ENCODE measurements around the gene FAM187B.

FAM187B gene

GRCh38 chr19:35228177-35228930 is at the start of gene FAM187B:
Gene FAM187B (minus strand): TSS chr19:35228739. CDS start chr19:35228680, 59 bp downstream.
- no peak for DNase-seq (ENCODE audit: low spot score)

GRCh38 chr19:35276706-35277281 is 48.3 kb upstream of the FAM187B start:
- DNase-seq (ENCODE audit: low spot score): no peak

- DNase-seq (ENCODE audit: low spot score): no peak
Observed at GRCh38 chr19:35274323-35274722, 45.8 kb upstream of the FAM187B start.

DNA sequence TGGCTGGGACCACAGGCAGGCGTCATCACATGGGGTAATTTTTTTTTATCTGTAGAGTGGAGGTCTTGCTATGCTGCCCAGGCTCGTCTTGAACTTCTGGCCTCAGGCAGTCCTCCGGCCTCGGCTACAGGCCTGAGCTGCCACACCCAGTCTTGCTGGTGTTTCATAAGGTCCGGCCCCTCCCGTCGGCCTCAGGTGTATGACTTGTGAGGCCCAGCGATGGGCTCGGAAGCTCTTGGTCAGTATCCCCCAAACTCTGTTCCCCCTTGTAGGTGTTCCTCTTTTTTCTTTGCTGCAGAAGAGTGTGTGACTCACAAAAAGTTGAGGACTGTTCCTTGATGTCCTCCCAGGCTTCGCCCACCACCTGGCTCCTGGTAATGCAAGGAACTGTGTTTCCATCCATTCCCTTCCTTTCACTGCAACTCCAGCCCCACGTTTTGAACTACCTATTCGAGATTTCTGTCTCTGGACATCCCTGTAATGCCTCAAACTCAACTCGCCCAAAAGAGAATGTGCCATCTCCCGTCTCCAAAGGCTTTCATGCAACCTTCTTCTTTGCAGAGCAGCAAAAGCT is 45.2 kb upstream of the FAM187B start:
- DNase-seq (ENCODE audit: low spot score): no peak

DNA sequence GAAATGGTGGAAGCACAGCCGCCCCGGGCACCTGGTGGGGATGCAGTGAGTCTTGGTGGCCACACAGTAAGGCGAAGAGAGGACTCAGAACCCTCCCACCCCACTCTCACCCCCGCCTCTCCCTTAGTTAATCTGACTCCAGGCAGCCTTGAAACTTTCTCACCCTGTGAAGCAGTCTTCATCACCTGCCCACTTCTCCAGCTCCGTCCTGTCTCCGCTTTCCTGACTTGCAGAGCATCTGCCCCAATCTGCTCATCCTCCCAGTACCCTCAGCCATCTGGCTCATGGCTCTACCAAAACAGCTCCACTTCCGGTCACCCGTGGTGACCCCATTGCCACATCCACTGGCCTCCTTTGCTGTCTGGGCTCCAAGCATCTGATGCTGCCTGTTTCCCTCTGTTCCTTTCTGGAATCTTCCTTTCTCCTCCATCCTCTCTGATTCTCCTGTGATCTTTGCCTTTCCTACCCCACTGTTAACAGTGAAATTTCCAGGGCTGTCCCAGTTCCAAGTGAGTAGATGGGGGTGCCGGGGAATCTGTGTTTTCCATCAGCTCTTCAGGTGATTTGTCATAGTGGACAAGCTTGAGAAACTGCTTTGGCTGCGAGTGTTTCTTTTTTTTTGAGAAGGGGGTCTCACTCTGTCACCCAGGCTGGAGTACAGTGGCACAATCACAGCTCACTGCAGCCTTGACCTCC is 44.6 kb upstream of the FAM187B start:
- no peak for DNase-seq (ENCODE audit: low spot score)

DNA sequence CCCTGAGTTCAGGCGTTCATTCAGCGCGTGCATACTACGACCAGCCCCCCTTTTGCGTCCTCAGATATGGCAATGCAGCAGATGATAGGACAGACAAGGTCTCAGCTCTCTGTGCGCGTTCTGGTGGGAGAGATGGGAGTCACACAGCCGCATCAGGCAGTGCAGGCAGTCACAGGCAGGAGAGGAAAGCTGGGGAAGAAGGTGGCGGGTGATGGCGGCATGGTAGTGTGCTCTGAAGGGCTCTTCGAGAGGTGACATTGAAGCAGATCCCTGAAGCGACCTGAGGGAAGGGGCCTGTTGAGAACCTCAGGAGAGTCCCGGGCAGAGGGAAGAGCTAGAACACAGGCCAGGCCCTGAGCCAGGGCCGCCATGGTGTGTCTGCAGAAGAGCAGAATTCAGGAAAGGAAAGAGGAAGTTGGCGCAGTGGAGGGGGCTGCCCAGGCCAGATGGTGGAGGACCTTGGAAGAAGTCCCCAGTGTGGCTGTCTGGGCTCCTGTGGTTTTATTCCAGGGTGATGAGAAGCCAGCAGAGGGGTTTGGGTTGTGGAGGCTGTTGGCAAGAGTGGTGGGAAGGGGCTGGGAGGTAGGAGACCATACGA is 43.7 kb upstream of the FAM187B start:
- no peak for DNase-seq (ENCODE audit: low spot score)

DNA sequence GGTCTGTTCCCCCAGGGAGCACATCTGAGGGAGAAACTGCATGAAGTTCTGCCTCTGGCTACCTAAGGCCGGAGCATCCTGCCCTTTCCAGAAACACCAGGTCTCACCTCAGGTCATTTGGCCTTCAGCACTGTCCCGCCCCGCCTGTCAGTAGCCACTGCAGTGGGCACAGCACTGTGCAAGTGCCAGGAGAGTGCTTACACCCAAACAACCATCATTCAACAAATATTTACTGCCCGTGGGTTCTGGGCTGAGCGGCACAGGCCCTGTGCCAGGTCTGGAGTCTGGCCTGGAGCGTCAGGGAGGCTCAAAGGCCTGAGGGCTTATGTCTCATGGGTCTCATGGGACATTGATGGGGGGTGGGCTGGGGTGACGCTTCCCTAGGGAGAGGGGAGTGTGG is 43.0 kb upstream of the FAM187B start:
- DNase-seq (ENCODE audit: low spot score): no peak

DNA sequence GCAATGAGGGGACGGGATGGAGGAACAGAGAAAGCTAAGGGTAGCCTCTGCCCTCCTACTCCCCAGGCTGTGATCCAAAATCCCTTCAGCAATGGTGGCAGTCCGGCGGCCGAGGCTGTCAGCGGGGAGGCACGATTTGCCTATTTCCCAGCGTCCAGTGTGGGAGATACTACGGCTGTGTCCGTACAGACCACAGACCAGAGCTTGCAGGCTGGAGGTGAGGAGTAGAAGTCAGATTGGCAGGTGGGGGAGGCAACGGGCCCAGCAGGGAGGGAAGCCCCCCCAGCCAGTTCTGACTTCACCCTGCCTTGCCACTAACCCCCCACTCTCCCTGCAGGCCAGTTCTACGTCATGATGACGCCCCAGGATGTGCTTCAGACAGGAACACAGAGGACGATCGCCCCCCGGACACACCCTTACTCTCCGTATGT is 41.9 kb upstream of the FAM187B start:
- DNase-seq (ENCODE audit: low spot score): no peak

- peak; percentile 85 for DNase-seq (ENCODE audit: low spot score)
Observed at GRCh38 chr19:35269438-35270117, 41.0 kb upstream of the FAM187B start.

DNA sequence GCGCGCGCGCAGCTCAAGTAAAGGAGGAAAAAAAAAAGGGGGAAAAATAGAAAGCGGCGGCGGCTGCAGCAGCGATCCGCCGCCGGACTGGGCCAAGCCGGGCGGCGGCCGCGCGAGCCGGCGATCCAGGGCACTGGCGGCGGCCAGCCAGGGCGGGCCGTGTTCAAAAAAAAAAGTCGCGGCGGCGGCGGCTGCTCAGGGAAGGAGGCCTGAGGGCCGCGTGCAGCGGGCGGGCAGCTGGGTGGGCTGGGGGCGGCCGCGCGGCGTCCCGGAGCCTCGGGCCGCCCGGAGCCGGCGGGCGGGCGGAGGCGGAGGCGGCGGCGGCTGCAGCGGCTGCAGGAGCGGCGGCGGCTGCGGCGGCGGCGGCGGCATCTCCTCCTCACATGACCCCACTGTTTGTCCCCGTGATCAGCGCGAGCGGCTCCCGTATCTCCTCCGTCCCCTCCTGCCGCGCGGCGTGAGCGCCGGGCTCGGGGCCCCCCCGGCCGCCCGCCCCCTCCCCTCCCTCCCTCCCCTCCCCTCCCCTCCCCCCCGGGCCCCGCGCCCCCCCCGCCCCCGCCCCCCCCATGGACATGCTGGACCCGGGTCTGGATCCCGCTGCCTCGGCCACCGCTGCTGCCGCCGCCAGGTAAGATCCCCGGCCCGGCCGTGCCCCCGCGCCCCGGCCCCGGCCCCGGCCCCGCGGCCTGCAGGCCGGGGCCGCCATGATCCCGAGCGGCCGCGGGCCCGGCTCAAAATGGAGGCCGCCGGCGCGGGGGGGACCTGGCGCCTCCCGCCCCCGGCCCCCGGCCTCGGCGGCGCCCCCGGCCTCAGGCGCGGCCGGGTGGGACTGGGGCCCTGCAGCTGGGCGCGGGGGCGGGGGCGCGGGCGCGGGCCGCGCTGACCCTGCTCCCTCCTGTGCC is 40.2 kb upstream of the FAM187B start, which contains the start of gene USF2:
TSS of gene USF2 (plus strand) at position 427 of the 902 bp plus-strand sequence. CDS start at position 567, 140 bp downstream.
- DNase-seq (ENCODE audit: low spot score): peak; percentile 61

- peak; percentile 78 for DNase-seq (ENCODE audit: low spot score)
Observed at GRCh38 chr19:35267818-35268535, 39.4 kb upstream of the FAM187B start.

DNA sequence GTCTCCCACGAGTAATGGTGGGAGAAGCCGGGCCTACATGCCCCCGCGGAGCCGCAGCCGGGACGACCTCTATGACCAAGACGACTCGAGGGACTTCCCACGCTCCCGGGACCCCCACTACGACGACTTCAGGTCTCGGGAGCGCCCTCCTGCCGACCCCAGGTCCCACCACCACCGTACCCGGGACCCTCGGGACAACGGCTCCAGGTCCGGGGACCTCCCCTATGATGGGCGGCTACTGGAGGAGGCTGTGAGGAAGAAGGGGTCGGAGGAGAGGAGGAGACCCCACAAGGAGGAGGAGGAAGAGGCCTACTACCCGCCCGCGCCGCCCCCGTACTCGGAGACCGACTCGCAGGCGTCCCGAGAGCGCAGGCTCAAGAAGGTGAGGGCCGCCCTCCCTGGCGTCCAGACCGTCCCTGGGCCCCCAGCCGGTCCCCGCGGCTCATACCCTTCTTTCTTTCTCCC is 38.8 kb upstream of the FAM187B start:
- DNase-seq (ENCODE audit: low spot score): no peak

- DNase-seq (ENCODE audit: low spot score): no peak
Observed at GRCh38 chr19:35266520-35267352, 38.2 kb upstream of the FAM187B start.

DNA sequence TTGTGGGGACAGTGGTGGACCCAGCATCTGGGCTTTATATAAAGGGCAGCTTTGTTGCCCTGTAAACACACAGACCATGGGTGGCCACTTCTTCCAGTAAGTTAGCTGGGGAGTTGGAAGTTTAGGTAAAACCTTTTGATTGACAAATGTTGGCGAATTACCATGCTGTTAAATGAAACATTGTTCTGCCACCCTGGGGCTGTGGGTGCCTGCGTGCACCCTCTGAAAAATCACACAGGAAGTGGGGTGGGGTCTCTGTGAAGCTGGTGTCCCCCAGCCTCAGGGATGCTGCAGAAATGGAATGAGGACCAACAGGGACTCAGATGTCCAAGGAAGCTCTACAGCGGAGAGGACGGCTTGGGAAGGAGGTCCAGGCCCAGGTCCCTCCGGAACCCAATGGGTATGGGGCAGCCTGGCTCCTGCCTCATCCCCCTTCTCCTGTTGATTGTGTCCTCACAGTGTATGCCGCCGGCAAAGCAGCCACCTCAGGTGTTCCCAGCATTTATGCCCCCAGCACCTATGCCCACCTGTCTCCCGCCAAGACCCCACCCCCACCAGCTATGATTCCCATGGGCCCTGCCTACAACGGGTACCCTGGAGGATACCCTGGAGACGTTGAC is 37.5 kb upstream of the FAM187B start:
- DNase-seq (ENCODE audit: low spot score): no peak

DNA sequence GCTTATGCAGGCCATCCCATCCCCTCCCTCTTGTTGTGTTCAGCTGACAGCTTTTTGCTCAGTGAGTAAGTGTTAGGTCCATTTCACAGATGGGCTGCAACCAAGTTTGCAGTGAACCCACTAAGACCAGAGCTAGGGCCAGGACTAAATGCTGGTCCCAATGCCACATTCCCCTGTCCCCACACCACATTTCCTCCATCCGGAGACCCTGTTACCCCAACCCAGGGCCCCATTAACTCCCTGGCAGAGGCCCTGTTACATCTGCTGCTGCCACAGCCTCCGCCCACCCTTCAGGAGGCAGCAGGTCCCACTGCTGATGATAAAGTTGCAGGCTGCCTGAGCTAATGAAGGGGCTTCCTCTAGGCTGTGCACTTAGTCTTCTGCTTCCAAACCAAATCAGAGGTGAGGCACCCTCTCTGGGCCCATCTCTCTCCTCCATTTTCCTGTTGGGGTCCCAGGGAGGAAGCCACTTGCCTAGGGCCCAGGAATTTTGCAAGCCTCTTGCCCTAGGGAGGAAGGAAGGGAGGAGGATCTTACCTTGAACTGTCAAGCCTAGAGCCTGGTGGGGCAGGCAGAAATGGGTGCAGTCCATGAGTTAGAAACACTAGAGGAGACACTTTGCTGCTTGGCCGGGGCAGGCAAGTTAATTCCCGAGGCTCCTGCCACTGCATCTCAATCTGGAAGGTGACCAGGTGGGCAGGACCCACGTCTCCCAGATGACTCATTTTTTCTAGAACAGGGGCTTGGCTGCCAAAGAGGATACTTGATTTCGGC is 36.8 kb upstream of the FAM187B start:
- DNase-seq (ENCODE audit: low spot score): no peak

GRCh38 chr19:35264268-35265125 is 36.0 kb upstream of the FAM187B start:
- no peak for DNase-seq (ENCODE audit: low spot score)
